ENCODE data around the gene NUMBL. TPM values are rescaled to one million over a fixed set of nuclear protein-coding genes. Genes with fewer than 3 reads are reported as not detected.

The NUMBL gene
- total and polyA plus RNA-seq, 2 donors, result 2.0 to 15.3 TPM

- no peaks in the 10 kb centered on the region for H3K4me1 ChIP-seq (ENCODE audit: control insufficient read depth in 2 of 2, insufficient read depth in 2 of 2, low read length in 2 of 2)
- WGBS, result 97% methylated on average over 7 of the region's 7 CpGs
Observed at GRCh38 chr19:40705950-40706619, 15.6 kb upstream of the NUMBL start.

GRCh38 chr19:40705362-40705651 is 14.9 kb upstream of the NUMBL start:
- Histone ChIP-seq H3K4me1 (ENCODE audit: control insufficient read depth in 2 of 2, insufficient read depth in 2 of 2, low read length in 2 of 2) (no peaks in the 10 kb centered on the region), H3K4me3 (ENCODE audit: low read length in 2 of 2) (no peak overlapping the region), H3K27me3 (ENCODE audit: control insufficient read depth in 2 of 2, insufficient read depth in 1 of 2, low read length in 1 of 2) (no peaks in the 10 kb centered on the region), H3K27ac (ENCODE audit: low read depth in 1 of 2, low read length in 1 of 2) (no peak overlapping the region), H3K36me3 (ENCODE audit: control insufficient read depth in 2 of 2, insufficient read depth in 2 of 2, low read length in 1 of 2) (peaks cover 64 to 73% of the 10 kb centered on the region in 2 donors), H3K9me3 (ENCODE audit: control insufficient read depth in 2 of 2, insufficient read depth in 1 of 2, low read length in 1 of 2) (no peaks in the 10 kb centered on the region)
- WGBS, result 97% methylated on average over 9 of the region's 9 CpGs
- no peak for DNase-seq (ENCODE audit: low read depth in 6 of 9, low spot score in 9 of 9)

More at GRCh38 chr19:40705950-40706619, 15.6 kb upstream of the NUMBL start:
- Histone ChIP-seq H3K27ac (ENCODE audit: low read depth in 1 of 2, low read length in 1 of 2) (no peak overlapping the region), H3K9me3 (ENCODE audit: control insufficient read depth in 2 of 2, insufficient read depth in 1 of 2, low read length in 1 of 2) (no peaks in the 10 kb centered on the region), H3K4me3 (ENCODE audit: low read length in 2 of 2) (no peak overlapping the region), H3K36me3 (ENCODE audit: control insufficient read depth in 2 of 2, insufficient read depth in 2 of 2, low read length in 1 of 2) (peaks cover 61 to 69% of the 10 kb centered on the region in 2 donors), H3K27me3 (ENCODE audit: control insufficient read depth in 2 of 2, insufficient read depth in 1 of 2, low read length in 1 of 2) (no peaks in the 10 kb centered on the region)
- DNase-seq (ENCODE audit: low read depth in 6 of 9, low spot score in 9 of 9), result no peak

- peaks cover 66 to 70% of the 10 kb centered on the region in 2 donors for H3K36me3 ChIP-seq (ENCODE audit: control insufficient read depth in 2 of 2, insufficient read depth in 2 of 2, low read length in 1 of 2)
- no peaks in the 10 kb centered on the region for H3K9me3 ChIP-seq (ENCODE audit: control insufficient read depth in 2 of 2, insufficient read depth in 1 of 2, low read length in 1 of 2)
- WGBS, result 95% methylated on average over 18 of the region's 18 CpGs
- no peak overlapping the region for H3K4me3 ChIP-seq (ENCODE audit: low read length in 2 of 2)
- H3K27ac ChIP-seq (ENCODE audit: low read depth in 1 of 2, low read length in 1 of 2), result no peak overlapping the region
- no peak for DNase-seq (ENCODE audit: low read depth in 6 of 9, low spot score in 9 of 9)
- no peaks in the 10 kb centered on the region for H3K4me1 ChIP-seq (ENCODE audit: control insufficient read depth in 2 of 2, insufficient read depth in 2 of 2, low read length in 2 of 2)
- H3K27me3 ChIP-seq (ENCODE audit: control insufficient read depth in 2 of 2, insufficient read depth in 1 of 2, low read length in 1 of 2), result no peaks in the 10 kb centered on the region
Observed at GRCh38 chr19:40704491-40705361, 14.3 kb upstream of the NUMBL start.

GRCh38 chr19:40703029-40703755 is 12.7 kb upstream of the NUMBL start:
- H3K4me1 ChIP-seq (ENCODE audit: control insufficient read depth in 2 of 2, insufficient read depth in 2 of 2, low read length in 2 of 2), result no peaks in the 10 kb centered on the region
- H3K4me3 ChIP-seq (ENCODE audit: low read length in 2 of 2), result no peak overlapping the region
- DNase-seq (ENCODE audit: low read depth in 6 of 9, low spot score in 9 of 9), result no peak
- H3K9me3 ChIP-seq (ENCODE audit: control insufficient read depth in 2 of 2, insufficient read depth in 1 of 2, low read length in 1 of 2), result no peaks in the 10 kb centered on the region
- no peak overlapping the region for H3K27ac ChIP-seq (ENCODE audit: low read depth in 1 of 2, low read length in 1 of 2)
- peaks cover 61 to 65% of the 10 kb centered on the region in 2 donors for H3K36me3 ChIP-seq (ENCODE audit: control insufficient read depth in 2 of 2, insufficient read depth in 2 of 2, low read length in 1 of 2)
- 97% methylated on average over 24 of the region's 24 CpGs for WGBS
- no peaks in the 10 kb centered on the region for H3K27me3 ChIP-seq (ENCODE audit: control insufficient read depth in 2 of 2, insufficient read depth in 1 of 2, low read length in 1 of 2)

GRCh38 chr19:40702337-40703012 is 12.0 kb upstream of the NUMBL start:
- DNase-seq (ENCODE audit: low read depth in 6 of 9, low spot score in 9 of 9), result no peak
- WGBS, result 94% methylated on average over 18 of the region's 18 CpGs
- H3K36me3 ChIP-seq (ENCODE audit: control insufficient read depth in 2 of 2, insufficient read depth in 2 of 2, low read length in 1 of 2), result peaks cover 59 to 61% of the 10 kb centered on the region in 2 donors
- H3K27ac ChIP-seq (ENCODE audit: low read depth in 1 of 2, low read length in 1 of 2), result no peak overlapping the region
- no peaks in the 10 kb centered on the region for H3K4me1 ChIP-seq (ENCODE audit: control insufficient read depth in 2 of 2, insufficient read depth in 2 of 2, low read length in 2 of 2)
- no peak overlapping the region for H3K4me3 ChIP-seq (ENCODE audit: low read length in 2 of 2)
- no peaks in the 10 kb centered on the region for H3K27me3 ChIP-seq (ENCODE audit: control insufficient read depth in 2 of 2, insufficient read depth in 1 of 2, low read length in 1 of 2)
- H3K9me3 ChIP-seq (ENCODE audit: control insufficient read depth in 2 of 2, insufficient read depth in 1 of 2, low read length in 1 of 2), result no peaks in the 10 kb centered on the region

- Histone ChIP-seq H3K27ac (ENCODE audit: low read depth in 1 of 2, low read length in 1 of 2) (no peak overlapping the region), H3K4me1 (ENCODE audit: control insufficient read depth in 2 of 2, insufficient read depth in 2 of 2, low read length in 2 of 2) (no peaks in the 10 kb centered on the region), H3K4me3 (ENCODE audit: low read length in 2 of 2) (no peak overlapping the region), H3K27me3 (ENCODE audit: control insufficient read depth in 2 of 2, insufficient read depth in 1 of 2, low read length in 1 of 2) (no peaks in the 10 kb centered on the region), H3K36me3 (ENCODE audit: control insufficient read depth in 2 of 2, insufficient read depth in 2 of 2, low read length in 1 of 2) (peaks cover 60 to 61% of the 10 kb centered on the region in 2 donors), H3K9me3 (ENCODE audit: control insufficient read depth in 2 of 2, insufficient read depth in 1 of 2, low read length in 1 of 2) (no peaks in the 10 kb centered on the region)
- DNase-seq (ENCODE audit: low read depth in 6 of 9, low spot score in 9 of 9), result no peak
- WGBS, result over 99% methylated on average over 6 of the region's 6 CpGs
Observed at GRCh38 chr19:40701758-40702157, 11.3 kb upstream of the NUMBL start.

- WGBS, result 99% methylated on average over 9 of the region's 9 CpGs
- DNase-seq (ENCODE audit: low read depth in 6 of 9, low spot score in 9 of 9), result no peak
- no peaks in the 10 kb centered on the region for H3K27me3 ChIP-seq (ENCODE audit: control insufficient read depth in 2 of 2, insufficient read depth in 1 of 2, low read length in 1 of 2)
- H3K4me1 ChIP-seq (ENCODE audit: control insufficient read depth in 2 of 2, insufficient read depth in 2 of 2, low read length in 2 of 2), result no peaks in the 10 kb centered on the region
- H3K9me3 ChIP-seq (ENCODE audit: control insufficient read depth in 2 of 2, insufficient read depth in 1 of 2, low read length in 1 of 2), result no peaks in the 10 kb centered on the region
- H3K27ac ChIP-seq (ENCODE audit: low read depth in 1 of 2, low read length in 1 of 2), result no peak overlapping the region
- no peak overlapping the region for H3K4me3 ChIP-seq (ENCODE audit: low read length in 2 of 2)
- H3K36me3 ChIP-seq (ENCODE audit: control insufficient read depth in 2 of 2, insufficient read depth in 2 of 2, low read length in 1 of 2), result peaks cover 57 to 61% of the 10 kb centered on the region in 2 donors
Observed at GRCh38 chr19:40700083-40700482, 9.6 kb upstream of the NUMBL start.

- Histone ChIP-seq H3K9me3 (ENCODE audit: control insufficient read depth in 2 of 2, insufficient read depth in 1 of 2, low read length in 1 of 2) (no peaks in the 10 kb centered on the region), H3K4me3 (ENCODE audit: low read length in 2 of 2) (no peak overlapping the region), H3K4me1 (ENCODE audit: control insufficient read depth in 2 of 2, insufficient read depth in 2 of 2, low read length in 2 of 2) (no peaks in the 10 kb centered on the region), H3K36me3 (ENCODE audit: control insufficient read depth in 2 of 2, insufficient read depth in 2 of 2, low read length in 1 of 2) (peaks cover 35 to 46% of the 10 kb centered on the region in 2 donors), H3K27me3 (ENCODE audit: control insufficient read depth in 2 of 2, insufficient read depth in 1 of 2, low read length in 1 of 2) (no peaks in the 10 kb centered on the region), H3K27ac (ENCODE audit: low read depth in 1 of 2, low read length in 1 of 2) (no peak overlapping the region)
- 96% methylated on average over 6 of the region's 6 CpGs for WGBS
- no peak for DNase-seq (ENCODE audit: low read depth in 6 of 9, low spot score in 9 of 9)
Observed at GRCh38 chr19:40697007-40697406, 6.6 kb upstream of the NUMBL start.

Measured in thymus (tissue), 11 donors.